Gastrocnemius medialis (tissue), 4 donors: ENCODE measurements around the gene SCLY.

Experiments used
- POLR2A ChIP-seq, 2 donors: fragments of 450-650 bp; IDR thresholded peaks; one replicate each; pipeline ENCODE4 v1.6.1; 2017; ENCODE audit warnings: antibody characterized with exemption in 2 of 2, mild to moderate bottlenecking in 2 of 2, moderate library complexity in 2 of 2
- TF ChIP-seq, protein P1 (sequence below), 5 experiments: fragments of 450-650 bp in 3 of 5; fragments of 200-600 bp in 2 of 5; sonication (generic) in 2 of 5; IDR thresholded peaks in 4 of 5; conservative IDR thresholded peaks in 1 of 5; 1 replicate in 4 of 5; 2 replicates in 1 of 5; pipeline ENCODE4 v1.5.1; 2016 to 2019; ENCODE audit warnings: antibody characterized with exemption in 5 of 5, mild to moderate bottlenecking in 3 of 5, moderate library complexity in 3 of 5

DNA sequence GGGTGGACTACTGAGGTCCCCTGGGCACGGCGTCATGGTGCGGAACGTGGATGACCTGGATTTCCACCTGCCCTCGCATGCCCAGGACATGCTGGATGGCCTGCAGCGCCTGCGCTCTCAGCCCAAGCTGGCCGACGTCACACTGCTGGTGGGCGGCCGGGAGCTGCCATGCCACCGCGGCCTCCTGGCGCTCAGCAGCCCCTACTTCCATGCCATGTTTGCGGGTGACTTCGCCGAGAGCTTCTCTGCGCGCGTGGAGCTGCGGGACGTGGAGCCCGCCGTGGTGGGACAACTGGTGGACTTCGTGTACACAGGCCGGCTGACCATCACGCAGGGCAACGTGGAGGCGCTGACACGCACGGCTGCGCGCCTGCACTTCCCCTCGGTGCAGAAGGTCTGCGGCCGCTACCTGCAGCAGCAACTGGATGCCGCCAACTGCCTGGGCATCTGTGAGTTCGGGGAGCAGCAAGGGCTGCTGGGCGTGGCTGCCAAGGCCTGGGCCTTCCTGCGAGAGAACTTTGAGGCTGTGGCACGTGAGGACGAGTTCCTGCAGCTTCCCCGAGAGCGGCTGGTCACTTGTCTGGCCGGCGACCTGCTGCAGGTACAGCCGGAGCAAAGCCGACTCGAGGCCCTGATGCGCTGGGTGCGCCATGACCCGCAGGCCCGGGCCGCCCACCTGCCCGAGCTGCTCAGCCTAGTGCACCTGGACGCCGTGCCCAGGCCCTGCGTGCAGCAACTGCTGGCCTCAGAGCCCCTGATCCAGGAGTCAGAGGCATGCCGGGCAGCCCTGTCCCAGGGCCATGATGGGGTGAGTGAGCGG is 80.1 kb downstream of the SCLY start:
- TF ChIP-seq, protein P1, sequence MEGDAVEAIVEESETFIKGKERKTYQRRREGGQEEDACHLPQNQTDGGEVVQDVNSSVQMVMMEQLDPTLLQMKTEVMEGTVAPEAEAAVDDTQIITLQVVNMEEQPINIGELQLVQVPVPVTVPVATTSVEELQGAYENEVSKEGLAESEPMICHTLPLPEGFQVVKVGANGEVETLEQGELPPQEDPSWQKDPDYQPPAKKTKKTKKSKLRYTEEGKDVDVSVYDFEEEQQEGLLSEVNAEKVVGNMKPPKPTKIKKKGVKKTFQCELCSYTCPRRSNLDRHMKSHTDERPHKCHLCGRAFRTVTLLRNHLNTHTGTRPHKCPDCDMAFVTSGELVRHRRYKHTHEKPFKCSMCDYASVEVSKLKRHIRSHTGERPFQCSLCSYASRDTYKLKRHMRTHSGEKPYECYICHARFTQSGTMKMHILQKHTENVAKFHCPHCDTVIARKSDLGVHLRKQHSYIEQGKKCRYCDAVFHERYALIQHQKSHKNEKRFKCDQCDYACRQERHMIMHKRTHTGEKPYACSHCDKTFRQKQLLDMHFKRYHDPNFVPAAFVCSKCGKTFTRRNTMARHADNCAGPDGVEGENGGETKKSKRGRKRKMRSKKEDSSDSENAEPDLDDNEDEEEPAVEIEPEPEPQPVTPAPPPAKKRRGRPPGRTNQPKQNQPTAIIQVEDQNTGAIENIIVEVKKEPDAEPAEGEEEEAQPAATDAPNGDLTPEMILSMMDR (IDR thresholded peaks at IDR 0.05 in 4 of 5, conservative IDR thresholded peaks at IDR 0.05 in 1 of 5): no peak
- TF ChIP-seq POLR2A (IDR thresholded peaks at IDR 0.05): no peak
